ENCODE results near the gene MRPL38. TPM values are rescaled to one million over a fixed set of nuclear protein-coding genes. Genes with fewer than 3 reads are reported as not detected.

MRPL38 gene
- total RNA-seq, 1 experiment from 2014 or later: 112 TPM

DNA sequence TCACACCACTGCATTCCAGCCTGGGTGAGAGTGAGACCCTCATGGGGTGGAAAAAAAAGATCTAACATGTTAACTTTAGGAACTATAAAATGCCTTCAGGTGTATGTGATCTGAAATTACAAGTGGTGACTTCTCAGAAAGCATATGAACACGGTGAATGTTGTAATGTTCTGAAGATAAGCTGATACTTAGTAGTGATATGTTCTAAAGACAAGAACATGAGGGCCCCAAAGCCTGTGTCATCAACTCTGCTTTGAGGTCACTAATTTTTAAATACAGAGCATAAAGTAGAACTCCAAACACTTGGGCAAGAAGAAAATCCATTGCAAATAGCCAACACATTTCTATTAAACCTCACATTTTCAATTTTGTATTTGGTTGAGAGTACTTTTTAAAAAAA is 38.8 kb upstream of the MRPL38 start:
- Mint-ChIP-seq H3K9me3 (ENCODE audit: low read depth, unreplicated experiment) (no peaks in the 10 kb centered on the region), H3K4me1 (ENCODE audit: low read depth, unreplicated experiment) (no peaks in the 10 kb centered on the region), H3K36me3 (ENCODE audit: insufficient read depth, unreplicated experiment) (peaks cover 34% of the 10 kb centered on the region), H3K4me3 (ENCODE audit: low read depth, unreplicated experiment) (no peak overlapping the region), H3K27ac (ENCODE audit: unreplicated experiment) (no peak overlapping the region), H3K27me3 (ENCODE audit: unreplicated experiment) (no peaks in the 10 kb centered on the region)
- no peak for TF ChIP-seq CTCF (IDR thresholded peaks at IDR 0.05; ENCODE audit: unreplicated experiment)
- intact Hi-C loops (cut with micrococcal nuclease; ENCODE audit: unreplicated experiment): no loop called here
- no peak for DNase-seq
- no TSS peak for BruUV-seq (replicated peaks)
- CTCF ChIA-PET: interaction anchor here (0.6 kb wide), 1 partner anchor 37 kb away, joined by 3 read pairs; no protein-coding TSS in a partner anchor

GRCh38 chr17:75942473-75942872 is 37.8 kb upstream of the MRPL38 start:
- no peak for TF ChIP-seq CTCF (IDR thresholded peaks at IDR 0.05; ENCODE audit: unreplicated experiment)
- Mint-ChIP-seq H3K27ac (ENCODE audit: unreplicated experiment) (no peak overlapping the region), H3K4me3 (ENCODE audit: low read depth, unreplicated experiment) (no peak overlapping the region), H3K4me1 (ENCODE audit: low read depth, unreplicated experiment) (no peaks in the 10 kb centered on the region), H3K36me3 (ENCODE audit: insufficient read depth, unreplicated experiment) (peaks cover 31% of the 10 kb centered on the region), H3K27me3 (ENCODE audit: unreplicated experiment) (no peaks in the 10 kb centered on the region), H3K9me3 (ENCODE audit: low read depth, unreplicated experiment) (no peaks in the 10 kb centered on the region)
- no peak for DNase-seq
- intact Hi-C loops (cut with micrococcal nuclease; ENCODE audit: unreplicated experiment): no loop called here
- CTCF ChIA-PET: no interaction called here
- no TSS peak for BruUV-seq (replicated peaks)

DNA sequence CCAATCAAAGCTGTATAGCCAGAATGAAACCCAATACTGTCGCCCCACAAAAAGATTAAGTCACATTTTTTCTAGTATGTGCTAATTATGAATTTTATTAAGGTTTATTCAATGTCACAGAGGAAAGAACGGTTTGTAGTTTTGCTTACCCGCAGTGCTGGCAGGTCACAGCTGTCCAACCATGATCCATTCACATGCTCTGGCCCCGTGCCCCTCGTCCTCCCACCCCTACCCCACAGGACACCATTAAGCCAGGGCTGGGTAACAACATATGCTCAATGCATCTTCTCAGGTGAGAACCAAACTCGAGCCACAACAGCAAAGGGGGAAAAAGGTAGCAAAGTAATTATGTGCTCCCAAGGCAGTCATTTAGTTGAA is 36.7 kb upstream of the MRPL38 start:
- H3K4me3 Mint-ChIP-seq (ENCODE audit: low read depth, unreplicated experiment): peak overlapping the region; percentile 97
- no peaks in the 10 kb centered on the region for H3K27me3 Mint-ChIP-seq (ENCODE audit: unreplicated experiment)
- no peaks in the 10 kb centered on the region for H3K9me3 Mint-ChIP-seq (ENCODE audit: low read depth, unreplicated experiment)
- BruUV-seq (replicated peaks): no TSS peak
- H3K4me1 Mint-ChIP-seq (ENCODE audit: low read depth, unreplicated experiment): no peaks in the 10 kb centered on the region
- no peak overlapping the region for H3K27ac Mint-ChIP-seq (ENCODE audit: unreplicated experiment)
- no peak for DNase-seq
- TF ChIP-seq CTCF (IDR thresholded peaks at IDR 0.05; ENCODE audit: unreplicated experiment): no peak
- intact Hi-C loops (cut with micrococcal nuclease; ENCODE audit: unreplicated experiment): no loop called here
- CTCF ChIA-PET: interaction anchor here (0.6 to 1.1 kb wide), 6 partner anchors 36 to 338 kb away, joined by 3 to 7 read pairs (median 3); partner anchors contain the start of gene MRPL38
- H3K36me3 Mint-ChIP-seq (ENCODE audit: insufficient read depth, unreplicated experiment): peaks cover 21% of the 10 kb centered on the region

DNA sequence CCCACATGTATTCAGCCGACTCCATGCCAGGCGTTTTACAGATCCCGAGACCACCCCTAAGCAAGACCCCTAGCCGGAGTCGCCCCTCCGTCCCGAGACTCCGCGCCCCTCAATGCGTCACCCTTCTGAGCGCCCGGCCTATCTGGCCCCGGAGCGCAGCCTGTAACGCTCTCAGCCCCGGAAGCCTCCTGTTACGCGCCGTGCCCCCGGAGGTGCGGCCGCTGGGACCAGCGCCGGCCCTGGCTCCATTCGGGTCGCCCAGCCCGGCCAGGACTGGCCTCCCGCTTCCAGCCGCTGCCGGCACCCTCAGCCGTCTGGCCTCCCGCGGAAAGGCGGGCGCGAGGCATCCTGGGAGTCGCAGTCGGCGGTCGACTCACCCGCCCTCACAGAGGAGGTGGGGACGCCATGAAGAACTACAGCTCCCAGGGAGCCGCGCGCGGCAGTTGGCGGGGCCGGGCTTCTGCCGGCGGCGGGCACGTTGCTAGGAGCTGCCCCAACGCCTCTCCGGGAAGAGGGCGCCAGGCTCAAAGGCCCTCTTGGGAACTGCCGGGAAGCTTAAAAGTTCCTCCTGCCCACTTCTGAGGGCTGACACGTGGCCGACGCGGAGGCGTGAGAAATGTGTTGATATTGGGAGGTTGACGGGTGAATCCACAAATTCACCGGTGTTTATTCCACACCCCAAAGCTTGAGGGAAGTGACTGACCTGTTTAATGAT is 36.2 kb upstream of the MRPL38 start, which contains the start of gene FBF1:
Gene FBF1, minus strand, starts transcription at position 316 of the 715 bp plus-strand sequence. CDS start 2,893 bp downstream, outside the sequence.
- no peak for TF ChIP-seq CTCF (IDR thresholded peaks at IDR 0.05; ENCODE audit: unreplicated experiment)
- no peaks in the 10 kb centered on the region for H3K27me3 Mint-ChIP-seq (ENCODE audit: unreplicated experiment)
- CTCF ChIA-PET: interaction anchor here (0.6 to 1.1 kb wide), 7 partner anchors 35 to 339 kb away, joined by 3 to 7 read pairs (median 3); partner anchors contain the start of gene MRPL38
- H3K36me3 Mint-ChIP-seq (ENCODE audit: insufficient read depth, unreplicated experiment): peaks cover 21% of the 10 kb centered on the region
- peak; percentile 97 for DNase-seq
- H3K9me3 Mint-ChIP-seq (ENCODE audit: low read depth, unreplicated experiment): no peaks in the 10 kb centered on the region
- no TSS peak for BruUV-seq (replicated peaks)
- H3K27ac Mint-ChIP-seq (ENCODE audit: unreplicated experiment): peak within 1 kb of the TSS; percentile 82
- intact Hi-C loops (cut with micrococcal nuclease; ENCODE audit: unreplicated experiment): no loop called here
- H3K4me1 Mint-ChIP-seq (ENCODE audit: low read depth, unreplicated experiment): no peaks in the 10 kb centered on the region
- peak within 1 kb of the TSS; percentile 97 for H3K4me3 Mint-ChIP-seq (ENCODE audit: low read depth, unreplicated experiment)

Data from Calu3 (cell line).